HG03439 (cell line): ENCODE measurements around the gene ZNF311.
A peak's percentile ranks its signal among the peaks of the same experiment; 100 is the strongest.
"Not testable (repeated sequence)": the region's sequence is repeated elsewhere in the genome, so short reads cannot be mapped to it uniquely, and the experiment has no call there.

Experiments used
- ATAC-seq: cut with Tn5 transposase; IDR thresholded peaks from one replicate; pipeline ENCODE4 v1.9.1; 2021; ENCODE audit warnings: mild to moderate bottlenecking, moderate library complexity; ENCODE audit not compliant: unreplicated experiment

Gene ZNF311

GRCh38 chr6:28983838-28984237 is 21.3 kb downstream of the ZNF311 start:
- ATAC-seq: no peak

GRCh38 chr6:28982476-28983266 is 22.4 kb downstream of the ZNF311 start:
- ATAC-seq: no peak

GRCh38 chr6:28981833-28982475 is 23.2 kb downstream of the ZNF311 start:
- peak; percentile 33 for ATAC-seq

GRCh38 chr6:28981431-28981832 is 23.7 kb downstream of the ZNF311 start:
- peak; percentile 38 for ATAC-seq

- peak; percentile 43 for ATAC-seq
These were observed 24.2 kb downstream of the ZNF311 start for GRCh38 chr6:28980852-28981430.

- ATAC-seq: no peak
These were observed 24.8 kb downstream of the ZNF311 start for GRCh38 chr6:28980137-28980851.

- ATAC-seq: no peak
These were observed 25.4 kb downstream of the ZNF311 start for GRCh38 chr6:28979679-28980078.

- ATAC-seq: peak; percentile 41
These were observed 26.1 kb downstream of the ZNF311 start for GRCh38 chr6:28978959-28979561.

- ATAC-seq: no peak
These were observed 27.0 kb downstream of the ZNF311 start for GRCh38 chr6:28978133-28978491.

GRCh38 chr6:28977341-28978132 is 27.6 kb downstream of the ZNF311 start:
- ATAC-seq: no peak

- no peak for ATAC-seq
These were observed 28.4 kb downstream of the ZNF311 start for GRCh38 chr6:28976677-28977076.

GRCh38 chr6:28974505-28974904 is 30.6 kb downstream of the ZNF311 start:
- ATAC-seq: no peak

GRCh38 chr6:28970056-28970455 is 35.1 kb downstream of the ZNF311 start:
- ATAC-seq: not testable (repeated sequence)

- ATAC-seq: no peak
These were observed 36.0 kb downstream of the ZNF311 start for GRCh38 chr6:28969129-28969528.

- no peak for ATAC-seq
These were observed 36.6 kb downstream of the ZNF311 start for GRCh38 chr6:28968476-28968875.

- ATAC-seq: no peak
These were observed 39.4 kb downstream of the ZNF311 start for GRCh38 chr6:28965706-28966105.

- no peak for ATAC-seq
These were observed 44.1 kb downstream of the ZNF311 start for GRCh38 chr6:28960846-28961500.

GRCh38 chr6:28958561-28959243 is 46.4 kb downstream of the ZNF311 start:
- not testable (repeated sequence) for ATAC-seq

- ATAC-seq: not testable (repeated sequence)
These were observed 47.3 kb downstream of the ZNF311 start for GRCh38 chr6:28957795-28958314.
